Neural crest cell (in vitro differentiated cells): ENCODE data around the gene SGPL1. TPM values are rescaled to one million over a fixed set of nuclear protein-coding genes. Genes with fewer than 3 reads are reported as not detected.

Source experiments
- DNase-seq: peaks from one replicate; pipeline ENCODE4 v3.0.0; 2021; ENCODE audit warnings: low read depth, mixed read lengths, low spot score
- H3K27ac Mint-ChIP-seq: one replicate; pipeline ENCODE4 v1.8.0; 2021; ENCODE audit warnings: mild to moderate bottlenecking, mixed read lengths; ENCODE audit not compliant: unreplicated experiment
- H3K27me3 Mint-ChIP-seq: 2 replicates; pipeline ENCODE4 v1.8.0; 2021; ENCODE audit warnings: low read depth, mild to moderate bottlenecking, mixed read lengths
- H3K36me3 Mint-ChIP-seq: 2 replicates; pipeline ENCODE4 v1.8.0; 2021; ENCODE audit warnings: low read depth, mild to moderate bottlenecking, mixed read lengths
- H3K4me1 Mint-ChIP-seq: 2 replicates; pipeline ENCODE4 v1.8.0; 2021; ENCODE audit warnings: mixed read lengths
- H3K4me3 Mint-ChIP-seq: one replicate; pipeline ENCODE4 v1.8.0; 2021; ENCODE audit warnings: mild to moderate bottlenecking, mixed read lengths
- H3K9me3 Mint-ChIP-seq: 2 replicates; pipeline ENCODE4 v1.8.0; 2021; ENCODE audit warnings: mixed read lengths
- total RNA-seq: library from RNA; stranded (reverse); gene quantifications from 2 replicates; pipeline ENCODE4 v1.2.1, GENCODE V29; 2021
- TF ChIP-seq, protein P1 (sequence below): fragments of 200-600 bp; sonication (generic); conservative IDR thresholded peaks from 2 replicates; pipeline ENCODE4 v1.5.0; 2021; ENCODE audit warnings: antibody characterized with exemption, mild to moderate bottlenecking

The SGPL1 gene
- total RNA-seq, 1 donor from 2014 or later: 58.2 TPM

DNA sequence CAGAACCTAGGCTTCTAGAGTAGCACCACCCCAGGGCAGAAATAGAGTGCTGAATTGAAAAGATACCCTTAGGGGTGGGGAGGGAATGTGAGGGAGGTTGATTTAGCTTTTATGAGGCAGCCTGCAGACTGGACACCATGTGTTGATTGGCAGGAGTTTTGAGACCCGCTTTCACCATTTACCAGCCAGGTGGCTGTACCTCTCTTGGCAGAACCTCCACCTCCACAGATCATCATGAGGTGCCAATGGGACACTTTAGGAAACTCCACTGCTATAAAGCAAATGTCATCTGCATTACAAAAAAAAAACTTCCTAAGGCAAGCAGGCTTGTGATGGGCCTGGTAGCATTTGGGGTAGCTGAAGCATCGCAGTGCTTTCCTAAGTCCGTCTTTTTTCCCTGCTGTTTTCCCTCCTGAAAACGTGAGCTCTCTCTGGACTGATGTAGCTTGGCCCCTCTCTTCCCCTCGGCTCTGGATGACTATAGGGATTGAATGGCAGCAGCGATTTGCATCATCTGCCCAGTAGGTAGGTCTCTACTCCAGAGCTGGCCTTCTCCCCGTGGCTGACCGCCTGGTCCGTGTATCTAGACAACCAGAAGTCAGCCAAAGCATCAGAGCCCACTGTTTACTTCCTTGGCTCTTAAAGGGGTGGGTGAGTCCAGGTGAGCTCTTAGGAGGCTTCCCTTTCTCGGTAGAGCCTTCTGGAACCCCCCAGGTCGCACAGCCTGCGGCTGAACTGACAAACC is 71.3 kb downstream of the SGPL1 start:
- Mint-ChIP-seq H3K4me3 (peak overlapping the region; percentile 81), H3K27me3 (peaks cover 2% of the 10 kb centered on the region), H3K4me1 (peaks cover 22% of the 10 kb centered on the region), H3K27ac (no peak overlapping the region), H3K9me3 (no peaks in the 10 kb centered on the region), H3K36me3 (peaks cover 4% of the 10 kb centered on the region)
- TF ChIP-seq, protein P1, sequence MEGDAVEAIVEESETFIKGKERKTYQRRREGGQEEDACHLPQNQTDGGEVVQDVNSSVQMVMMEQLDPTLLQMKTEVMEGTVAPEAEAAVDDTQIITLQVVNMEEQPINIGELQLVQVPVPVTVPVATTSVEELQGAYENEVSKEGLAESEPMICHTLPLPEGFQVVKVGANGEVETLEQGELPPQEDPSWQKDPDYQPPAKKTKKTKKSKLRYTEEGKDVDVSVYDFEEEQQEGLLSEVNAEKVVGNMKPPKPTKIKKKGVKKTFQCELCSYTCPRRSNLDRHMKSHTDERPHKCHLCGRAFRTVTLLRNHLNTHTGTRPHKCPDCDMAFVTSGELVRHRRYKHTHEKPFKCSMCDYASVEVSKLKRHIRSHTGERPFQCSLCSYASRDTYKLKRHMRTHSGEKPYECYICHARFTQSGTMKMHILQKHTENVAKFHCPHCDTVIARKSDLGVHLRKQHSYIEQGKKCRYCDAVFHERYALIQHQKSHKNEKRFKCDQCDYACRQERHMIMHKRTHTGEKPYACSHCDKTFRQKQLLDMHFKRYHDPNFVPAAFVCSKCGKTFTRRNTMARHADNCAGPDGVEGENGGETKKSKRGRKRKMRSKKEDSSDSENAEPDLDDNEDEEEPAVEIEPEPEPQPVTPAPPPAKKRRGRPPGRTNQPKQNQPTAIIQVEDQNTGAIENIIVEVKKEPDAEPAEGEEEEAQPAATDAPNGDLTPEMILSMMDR: no peak
- DNase-seq: no peak

DNA sequence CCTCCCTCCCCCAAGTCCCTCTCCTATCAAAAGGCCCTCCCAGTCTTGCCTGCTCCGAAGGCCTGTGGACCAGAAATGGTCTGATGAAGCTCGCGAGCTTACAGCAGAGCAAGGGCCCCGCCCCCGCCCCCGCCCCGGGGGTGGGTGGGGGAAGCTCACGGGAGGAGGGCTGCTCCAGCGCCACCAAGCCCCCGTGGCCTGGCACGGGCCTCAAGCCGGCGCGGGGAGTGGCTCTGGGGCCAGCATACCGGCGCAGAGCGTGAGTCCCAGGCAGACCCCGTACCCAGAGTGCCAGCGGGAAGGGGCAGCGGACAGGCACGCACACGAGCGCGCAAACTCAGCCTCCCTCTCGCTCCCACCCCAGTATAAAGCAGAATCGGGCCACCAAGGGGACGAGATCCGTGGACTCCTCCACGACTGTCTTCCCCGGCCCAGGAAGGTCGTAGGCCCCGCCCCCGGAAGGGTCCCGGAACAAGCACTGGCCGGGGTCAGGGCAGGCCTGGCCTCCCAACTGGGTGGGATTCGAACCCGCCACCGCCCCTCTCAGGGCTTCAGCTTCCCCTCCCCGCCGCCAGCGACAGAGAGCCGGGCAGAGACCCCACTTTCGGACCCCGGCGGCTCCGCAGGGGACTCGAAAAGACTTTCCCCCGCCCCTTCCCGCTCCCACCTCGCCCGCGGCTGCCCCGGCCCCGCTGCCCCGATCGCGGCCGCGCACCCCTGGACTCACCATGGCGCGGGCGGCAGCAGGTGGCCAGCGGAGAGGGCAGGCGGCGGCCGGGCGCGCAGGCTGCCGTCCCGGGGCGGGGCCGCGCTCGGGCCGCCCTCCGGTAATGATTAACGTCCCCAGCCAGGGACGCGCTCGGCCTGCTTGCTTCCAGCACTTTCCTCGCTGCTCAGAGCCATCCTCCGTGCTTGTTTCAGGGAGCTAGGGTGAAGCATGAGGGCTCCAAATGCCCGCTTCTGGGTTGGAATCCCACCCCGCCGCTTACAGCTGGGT is 72.4 kb downstream of the SGPL1 start, which contains the start of gene PCBD1:
PCBD1 (minus strand) TSS at position 762 of the 997 bp plus-strand sequence; CDS start at position 730, 32 bp downstream.
- Mint-ChIP-seq H3K4me3 (peak within 1 kb of the TSS; percentile 89), H3K36me3 (peaks cover 4% of the 10 kb centered on the region), H3K9me3 (no peaks in the 10 kb centered on the region), H3K4me1 (peaks cover 22% of the 10 kb centered on the region), H3K27me3 (peaks cover 2% of the 10 kb centered on the region), H3K27ac (no peak within 1 kb of the TSS)
- TF ChIP-seq, protein P1: no peak
- DNase-seq: peak; percentile 59

DNA sequence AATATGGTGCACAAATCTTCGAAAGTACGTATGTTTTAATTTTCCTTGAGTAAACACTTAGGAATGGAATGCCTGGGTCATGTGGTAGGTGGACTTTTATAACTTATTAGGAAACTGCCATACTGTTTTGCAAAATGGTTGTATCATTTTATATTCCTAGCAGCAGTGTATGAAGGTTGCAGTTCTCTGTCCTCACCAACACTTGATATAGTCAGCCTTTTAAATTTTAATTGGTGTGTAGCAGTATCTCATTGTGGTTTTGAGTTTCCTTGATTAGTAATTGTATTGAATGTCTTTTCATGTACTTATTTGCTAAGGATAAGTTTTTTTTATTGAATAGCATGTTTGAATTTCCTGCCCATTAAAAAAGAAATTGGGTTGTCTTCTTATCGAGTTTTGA is 73.5 kb downstream of the SGPL1 start:
- Mint-ChIP-seq H3K4me1 (peaks cover 22% of the 10 kb centered on the region), H3K36me3 (peaks cover 4% of the 10 kb centered on the region), H3K27ac (no peak overlapping the region), H3K9me3 (no peaks in the 10 kb centered on the region), H3K4me3 (peak overlapping the region; percentile 89), H3K27me3 (peaks cover 2% of the 10 kb centered on the region)
- DNase-seq: no peak
- TF ChIP-seq, protein P1: no peak

DNA sequence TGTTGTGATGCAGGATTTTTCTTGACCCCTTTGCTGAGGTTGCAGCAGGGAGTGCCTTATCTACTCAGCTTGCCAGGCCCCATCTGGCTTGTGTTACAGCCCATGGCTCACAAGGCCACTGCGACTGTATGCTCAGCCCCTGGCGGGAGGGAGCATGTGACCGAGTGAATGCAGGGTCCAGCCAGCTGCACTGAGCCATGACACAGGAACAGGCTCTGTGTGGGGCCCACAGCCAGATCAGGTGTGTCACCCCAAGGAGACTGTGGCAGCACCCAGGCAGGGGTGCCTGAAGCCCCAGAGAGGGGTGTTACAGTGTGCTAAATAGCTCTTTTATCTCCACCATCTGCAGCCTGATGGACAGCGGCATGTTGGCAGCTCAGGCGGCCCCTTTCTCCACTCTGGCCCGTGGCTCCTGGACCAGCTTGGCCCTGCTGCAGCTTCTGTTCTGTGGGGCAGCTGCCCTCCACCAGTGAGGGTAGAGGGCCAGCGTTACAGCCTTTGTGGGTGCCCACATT is 75.2 kb downstream of the SGPL1 start:
- H3K4me1 Mint-ChIP-seq: peaks cover 17% of the 10 kb centered on the region
- peak overlapping the region; percentile 50 for H3K4me3 Mint-ChIP-seq
- no peak overlapping the region for H3K27ac Mint-ChIP-seq
- peaks cover 2% of the 10 kb centered on the region for H3K27me3 Mint-ChIP-seq
- H3K36me3 Mint-ChIP-seq: no peaks in the 10 kb centered on the region
- no peaks in the 10 kb centered on the region for H3K9me3 Mint-ChIP-seq
- no peak for DNase-seq
- TF ChIP-seq, protein P1: no peak

DNA sequence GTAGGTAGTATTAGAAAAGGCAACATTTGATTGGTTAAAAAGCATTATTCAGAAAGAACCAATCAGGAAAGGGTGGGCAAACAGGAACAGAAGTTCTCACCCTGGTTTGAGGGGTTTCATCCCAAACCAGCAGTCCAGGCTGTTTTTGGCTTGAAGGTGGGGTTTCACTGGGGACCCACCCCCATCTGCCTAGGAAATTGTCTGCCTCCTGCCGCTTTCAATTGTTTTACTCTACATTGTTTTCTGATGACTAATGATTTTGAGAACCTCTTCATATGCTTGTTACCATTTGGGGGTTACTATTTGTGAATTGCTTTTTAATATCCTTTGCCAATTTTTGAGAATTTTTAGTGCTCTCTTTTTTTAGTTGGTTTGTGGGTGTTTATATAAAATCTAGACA is 75.9 kb downstream of the SGPL1 start:
- DNase-seq: no peak
- no peaks in the 10 kb centered on the region for H3K36me3 Mint-ChIP-seq
- TF ChIP-seq, protein P1: no peak
- H3K27ac Mint-ChIP-seq: no peak overlapping the region
- peaks cover 17% of the 10 kb centered on the region for H3K4me1 Mint-ChIP-seq
- peaks cover 2% of the 10 kb centered on the region for H3K27me3 Mint-ChIP-seq
- H3K4me3 Mint-ChIP-seq: peak overlapping the region; percentile 25
- no peaks in the 10 kb centered on the region for H3K9me3 Mint-ChIP-seq
